ENCODE results near the gene ZP3. TPM values are rescaled to one million over a fixed set of nuclear protein-coding genes. Genes with fewer than 3 reads are reported as not detected.

The ZP3 gene
- total RNA-seq (2013), result 7.8 TPM
- polyA plus RNA-seq (10 to 100 TPM in 2 of 3 donors, 1 to 10 TPM in 1; 4.3 to 12.1 (median 10.4) TPM), polyA minus RNA-seq (1.8 and 3.2 TPM in 2 replicates), total RNA-seq (1.1 to 4.0 (median 2.3) reads per million in 11 experiments)

DNA sequence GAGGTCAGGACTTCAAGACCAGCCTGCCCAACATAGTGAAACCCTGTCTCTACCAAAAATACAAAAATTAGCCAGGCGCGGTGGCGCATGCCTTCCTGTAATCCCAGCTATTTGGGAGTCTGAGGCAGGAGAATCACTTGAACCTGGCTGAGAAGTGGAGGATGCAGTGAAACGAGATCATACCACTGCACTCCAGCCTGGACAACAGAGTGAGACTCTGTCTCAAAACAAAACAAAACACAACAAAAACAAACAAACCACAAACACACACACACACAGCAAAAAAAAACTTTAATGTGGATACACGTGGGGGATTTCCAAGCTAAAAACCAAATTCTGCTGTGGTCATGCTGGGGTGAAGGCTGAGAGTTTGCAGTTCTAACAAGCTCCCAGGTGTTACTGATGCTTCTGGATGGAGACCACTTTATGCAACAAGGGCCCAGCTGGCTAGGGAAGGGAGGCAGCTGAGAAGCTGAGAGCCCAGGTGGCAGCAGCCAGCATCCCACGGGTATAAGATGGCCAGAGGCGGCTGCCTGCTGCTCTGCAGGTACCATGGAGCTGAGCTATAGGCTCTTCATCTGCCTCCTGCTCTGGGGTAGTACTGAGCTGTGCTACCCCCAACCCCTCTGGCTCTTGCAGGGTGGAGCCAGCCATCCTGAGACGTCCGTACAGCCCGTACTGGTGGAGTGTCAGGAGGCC lies at the start of gene ZP3:
ZP3 (plus strand) TSS at position 538 of the 699 bp plus-strand sequence; CDS start at position 553, 15 bp downstream.
- H3K36me3 Mint-ChIP-seq, result peaks cover 0 to 3% of the 10 kb centered on the region in 2 donors
- peak within 1 kb of the TSS in 1 of 7 donors; percentile 30 for H3K27ac Mint-ChIP-seq
- Histone ChIP-seq H3K9me3 (replicated peaks in 1 of 2; ENCODE audit: control insufficient read depth in 1 of 2, insufficient read depth in 1 of 2, low read length in 2 of 2) (no peaks in the 10 kb centered on the region), H3K4me2 (replicated peaks; ENCODE audit: extremely low read depth, low read length, poor library complexity, severe bottlenecking) (no peak within 1 kb of the TSS), H2AFZ (ENCODE audit: insufficient read depth, low read depth, low read length, poor library complexity, severe bottlenecking) (no peak within 1 kb of the TSS), H3K36me3 (replicated peaks in 1 of 2; ENCODE audit: control insufficient read depth in 1 of 2, insufficient read depth in 2 of 2, low read length in 2 of 2) (no peaks in the 10 kb centered on the region), H3K4me3 (replicated peaks in 1 of 3; ENCODE audit: low read depth in 2 of 3, low read length in 3 of 3) (no peak within 1 kb of the TSS), H4K20me1 (ENCODE audit: insufficient read depth, low read length) (no peaks in the 10 kb centered on the region), H3K9ac (ENCODE audit: insufficient read depth, low read length, poor library complexity, severe bottlenecking) (peak within 1 kb of the TSS; percentile 15), H3K27ac (ENCODE audit: low read depth in 1 of 2, low read length in 2 of 2) (no peak within 1 kb of the TSS), H3K4me1 (ENCODE audit: control insufficient read depth in 1 of 2, insufficient read depth in 2 of 2, low read length in 2 of 2) (peaks cover 19 to 24% of the 10 kb centered on the region in 2 donors), H3K27me3 (ENCODE audit: control insufficient read depth in 2 of 2, insufficient read depth in 2 of 2, low read length in 2 of 2) (no peaks in the 10 kb centered on the region), H3K79me2 (ENCODE audit: insufficient read depth, low read length) (no peaks in the 10 kb centered on the region)
- peaks cover 37% of the 10 kb centered on the region for H3K4me1 Mint-ChIP-seq
- DNase-seq, result no peak
- intact Hi-C loops (cut with micrococcal nuclease), result no loop called here
- H3K9me3 Mint-ChIP-seq, result peaks cover 0 to 2% (median 0%) of the 10 kb centered on the region in 7 donors
- H3K27me3 Mint-ChIP-seq (ENCODE audit: low read depth in 3 of 3), result peaks cover 3 to 10% (median 4%) of the 10 kb centered on the region in 3 donors
- 90% methylated on average over 6 of the region's 10 CpGs for WGBS (ENCODE audit: insufficient coverage)
- H3K4me3 Mint-ChIP-seq, result no peak within 1 kb of the TSS
- TF ChIP-seq, protein P1, sequence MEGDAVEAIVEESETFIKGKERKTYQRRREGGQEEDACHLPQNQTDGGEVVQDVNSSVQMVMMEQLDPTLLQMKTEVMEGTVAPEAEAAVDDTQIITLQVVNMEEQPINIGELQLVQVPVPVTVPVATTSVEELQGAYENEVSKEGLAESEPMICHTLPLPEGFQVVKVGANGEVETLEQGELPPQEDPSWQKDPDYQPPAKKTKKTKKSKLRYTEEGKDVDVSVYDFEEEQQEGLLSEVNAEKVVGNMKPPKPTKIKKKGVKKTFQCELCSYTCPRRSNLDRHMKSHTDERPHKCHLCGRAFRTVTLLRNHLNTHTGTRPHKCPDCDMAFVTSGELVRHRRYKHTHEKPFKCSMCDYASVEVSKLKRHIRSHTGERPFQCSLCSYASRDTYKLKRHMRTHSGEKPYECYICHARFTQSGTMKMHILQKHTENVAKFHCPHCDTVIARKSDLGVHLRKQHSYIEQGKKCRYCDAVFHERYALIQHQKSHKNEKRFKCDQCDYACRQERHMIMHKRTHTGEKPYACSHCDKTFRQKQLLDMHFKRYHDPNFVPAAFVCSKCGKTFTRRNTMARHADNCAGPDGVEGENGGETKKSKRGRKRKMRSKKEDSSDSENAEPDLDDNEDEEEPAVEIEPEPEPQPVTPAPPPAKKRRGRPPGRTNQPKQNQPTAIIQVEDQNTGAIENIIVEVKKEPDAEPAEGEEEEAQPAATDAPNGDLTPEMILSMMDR (IDR thresholded peaks at IDR 0.05), result no peak

DNA sequence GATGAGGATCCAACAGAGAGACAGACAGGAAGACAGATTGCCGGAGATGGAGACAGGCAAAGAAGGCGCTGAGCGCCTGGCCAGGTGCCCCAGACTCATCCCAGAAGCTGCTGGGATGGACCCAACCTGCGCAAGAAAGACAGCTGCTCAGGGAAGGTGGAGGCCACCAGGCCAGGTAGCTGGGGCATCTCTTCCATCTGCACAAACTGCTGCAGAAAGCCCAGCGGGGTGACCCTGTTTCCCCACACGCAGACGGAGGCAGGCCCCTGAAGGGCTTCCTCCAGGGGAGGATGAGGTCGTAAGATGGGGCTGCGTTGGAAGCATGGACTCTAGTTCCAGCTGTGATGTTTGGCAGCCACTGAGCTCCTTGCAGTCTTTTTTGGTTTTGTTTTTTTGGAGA lies 49.5 kb upstream of the ZP3 start:
- Mint-ChIP-seq H3K36me3 (no peaks in the 10 kb centered on the region), H3K27ac (no peak overlapping the region), H3K4me3 (no peak overlapping the region), H3K9me3 (peaks cover 0 to 2% (median 0%) of the 10 kb centered on the region in 7 donors), H3K27me3 (ENCODE audit: low read depth in 3 of 3) (peaks cover 0 to 8% (median 1%) of the 10 kb centered on the region in 3 donors), H3K4me1 (peaks cover 48% of the 10 kb centered on the region)
- Histone ChIP-seq H3K27me3 (ENCODE audit: control insufficient read depth in 2 of 2, insufficient read depth in 2 of 2, low read length in 2 of 2) (no peaks in the 10 kb centered on the region), H3K36me3 (replicated peaks in 1 of 2; ENCODE audit: control insufficient read depth in 1 of 2, insufficient read depth in 2 of 2, low read length in 2 of 2) (no peaks in the 10 kb centered on the region), H3K79me2 (ENCODE audit: insufficient read depth, low read length) (no peaks in the 10 kb centered on the region), H3K9me3 (replicated peaks in 1 of 2; ENCODE audit: control insufficient read depth in 1 of 2, insufficient read depth in 1 of 2, low read length in 2 of 2) (no peaks in the 10 kb centered on the region), H4K20me1 (ENCODE audit: insufficient read depth, low read length) (no peaks in the 10 kb centered on the region), H2AFZ (ENCODE audit: insufficient read depth, low read depth, low read length, poor library complexity, severe bottlenecking) (no peak overlapping the region), H3K27ac (ENCODE audit: low read depth in 1 of 2, low read length in 2 of 2) (no peak overlapping the region), H3K4me2 (replicated peaks; ENCODE audit: extremely low read depth, low read length, poor library complexity, severe bottlenecking) (no peak overlapping the region), H3K9ac (ENCODE audit: insufficient read depth, low read length, poor library complexity, severe bottlenecking) (no peak overlapping the region), H3K4me3 (replicated peaks in 1 of 3; ENCODE audit: low read depth in 2 of 3, low read length in 3 of 3) (no peak overlapping the region), H3K4me1 (ENCODE audit: control insufficient read depth in 1 of 2, insufficient read depth in 2 of 2, low read length in 2 of 2) (peaks cover 47 to 52% of the 10 kb centered on the region in 2 donors)
- no peak for DNase-seq
- WGBS (ENCODE audit: insufficient coverage), result 90% methylated on average over 8 of the region's 9 CpGs
- intact Hi-C loops (cut with micrococcal nuclease), result no loop called here
- TF ChIP-seq, protein P1 (IDR thresholded peaks at IDR 0.05), result no peak
